ENCODE measurements around the gene CSNK1D. TPM values are rescaled to one million over a fixed set of nuclear protein-coding genes. Genes with fewer than 3 reads are reported as not detected.

The CSNK1D gene
- total and polyA plus RNA-seq, 10 of the 15 experiments (the other 5 are each of a cell fraction or from before 2014, with no cell fraction given) = 5.7 to 105 (median 58.1) TPM

DNA sequence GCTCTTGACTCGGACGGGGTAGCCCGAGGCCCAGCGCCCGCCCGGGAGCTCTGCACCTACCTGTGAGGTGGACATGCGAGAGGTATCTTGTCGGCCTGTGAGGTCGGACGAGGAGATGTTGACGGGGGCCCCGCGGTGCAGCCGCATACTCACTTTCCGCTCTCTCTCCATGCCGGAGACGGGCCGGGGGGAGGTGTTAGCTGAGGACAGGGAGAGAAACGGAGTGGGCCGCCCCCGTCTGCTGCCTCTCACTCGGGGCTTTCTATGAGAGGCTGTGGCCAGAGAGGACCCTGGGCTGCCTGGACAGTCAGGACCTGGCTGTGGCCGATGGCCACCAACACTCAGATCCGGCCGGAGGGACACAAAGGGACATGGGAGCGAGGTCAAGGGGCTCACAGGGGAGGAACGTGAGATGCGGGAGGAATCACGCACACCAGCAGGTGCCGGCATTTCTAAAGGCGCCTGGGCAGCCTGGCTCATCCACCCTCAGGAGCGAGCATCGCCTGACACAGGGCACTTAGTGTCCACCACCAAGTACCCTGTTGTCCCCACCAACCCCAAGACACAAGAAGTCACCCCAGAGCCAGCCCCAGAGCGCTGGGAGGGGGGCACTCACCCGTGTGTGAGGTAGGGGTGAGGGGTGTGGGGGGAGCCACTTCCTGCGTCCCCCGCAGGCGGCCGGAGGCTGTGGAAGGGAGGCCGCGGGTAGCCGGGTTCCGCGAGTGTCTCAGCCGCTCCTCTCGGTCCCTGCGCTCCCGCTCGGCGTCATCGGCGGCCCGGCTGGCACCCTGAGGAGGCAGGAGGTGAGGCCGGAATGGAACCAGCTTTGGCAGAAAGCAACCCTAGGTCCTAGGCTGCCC, 24.5 kb downstream of the CSNK1D start (continued):
- TF ChIP-seq, protein P1, sequence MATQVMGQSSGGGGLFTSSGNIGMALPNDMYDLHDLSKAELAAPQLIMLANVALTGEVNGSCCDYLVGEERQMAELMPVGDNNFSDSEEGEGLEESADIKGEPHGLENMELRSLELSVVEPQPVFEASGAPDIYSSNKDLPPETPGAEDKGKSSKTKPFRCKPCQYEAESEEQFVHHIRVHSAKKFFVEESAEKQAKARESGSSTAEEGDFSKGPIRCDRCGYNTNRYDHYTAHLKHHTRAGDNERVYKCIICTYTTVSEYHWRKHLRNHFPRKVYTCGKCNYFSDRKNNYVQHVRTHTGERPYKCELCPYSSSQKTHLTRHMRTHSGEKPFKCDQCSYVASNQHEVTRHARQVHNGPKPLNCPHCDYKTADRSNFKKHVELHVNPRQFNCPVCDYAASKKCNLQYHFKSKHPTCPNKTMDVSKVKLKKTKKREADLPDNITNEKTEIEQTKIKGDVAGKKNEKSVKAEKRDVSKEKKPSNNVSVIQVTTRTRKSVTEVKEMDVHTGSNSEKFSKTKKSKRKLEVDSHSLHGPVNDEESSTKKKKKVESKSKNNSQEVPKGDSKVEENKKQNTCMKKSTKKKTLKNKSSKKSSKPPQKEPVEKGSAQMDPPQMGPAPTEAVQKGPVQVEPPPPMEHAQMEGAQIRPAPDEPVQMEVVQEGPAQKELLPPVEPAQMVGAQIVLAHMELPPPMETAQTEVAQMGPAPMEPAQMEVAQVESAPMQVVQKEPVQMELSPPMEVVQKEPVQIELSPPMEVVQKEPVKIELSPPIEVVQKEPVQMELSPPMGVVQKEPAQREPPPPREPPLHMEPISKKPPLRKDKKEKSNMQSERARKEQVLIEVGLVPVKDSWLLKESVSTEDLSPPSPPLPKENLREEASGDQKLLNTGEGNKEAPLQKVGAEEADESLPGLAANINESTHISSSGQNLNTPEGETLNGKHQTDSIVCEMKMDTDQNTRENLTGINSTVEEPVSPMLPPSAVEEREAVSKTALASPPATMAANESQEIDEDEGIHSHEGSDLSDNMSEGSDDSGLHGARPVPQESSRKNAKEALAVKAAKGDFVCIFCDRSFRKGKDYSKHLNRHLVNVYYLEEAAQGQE (IDR thresholded peaks at IDR 0.05; ENCODE audit: low read depth, low read length) = no peak
- TF ChIP-seq EP300 (IDR thresholded peaks at IDR 0.05; ENCODE audit: borderline replicate concordance in 1 of 2, control insufficient read depth in 1 of 2, low read depth in 2 of 2, low read length in 2 of 2) (no peak), CBFB (IDR thresholded peaks at IDR 0.05; ENCODE audit: low read depth) (0 out of 2 replicates have a peak, but pooled peaks have one; percentile 1), POLR2A (IDR thresholded peaks at IDR 0.05; ENCODE audit: low read depth, low read length) (peak; percentile 54)

DNA sequence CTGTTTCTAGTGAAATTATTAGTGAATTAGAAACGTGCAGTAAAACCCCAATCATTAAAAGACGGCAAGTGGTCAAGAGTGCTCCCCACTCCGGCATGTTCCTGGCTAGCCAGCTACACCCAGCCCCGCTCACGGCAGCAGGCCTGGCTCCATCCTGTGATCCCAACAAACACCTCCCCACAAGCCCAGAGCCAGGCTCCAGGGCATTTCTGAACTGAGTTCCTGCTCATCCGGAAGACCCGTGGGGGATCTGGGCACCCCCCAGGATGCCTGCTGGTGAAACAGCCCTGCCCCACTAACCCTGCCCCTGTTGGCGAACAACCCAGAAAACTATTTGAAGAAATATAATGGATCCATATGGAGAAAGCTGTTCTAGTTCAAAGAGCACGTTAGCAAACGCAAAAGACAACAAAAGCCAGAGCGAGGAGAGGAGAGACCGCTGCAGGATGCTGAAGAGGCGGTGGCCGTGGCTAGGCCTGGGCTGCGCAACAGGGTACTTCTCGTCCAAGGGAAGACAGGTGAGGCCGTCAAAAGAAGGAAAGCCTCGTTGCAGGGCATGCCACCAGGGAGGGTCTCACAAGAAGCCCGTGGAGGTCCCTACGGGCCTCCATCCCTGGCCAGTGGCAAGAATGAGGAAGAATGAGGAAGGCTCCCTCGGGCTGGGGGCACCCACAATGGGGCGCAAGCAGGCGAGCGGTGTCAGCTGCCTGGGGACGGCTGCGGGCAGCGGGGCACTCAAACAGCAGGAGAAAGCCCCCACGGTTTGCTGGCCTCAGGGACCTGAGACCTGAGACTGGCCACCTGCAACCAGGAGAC, 25.4 kb downstream of the CSNK1D start:
- H3K4me3 ChIP-seq = no peak overlapping the region
- no peak overlapping the region for H3K27ac ChIP-seq (ENCODE audit: control insufficient read depth, insufficient read depth)
- ChIA-PET CTCF (no interaction called here), SMC1A (ENCODE audit: uncharacterized antibody, unreplicated experiment) (no interaction called here), RAD21 (ENCODE audit: unreplicated experiment) (no interaction called here), POLR2A (no interaction called here)
- no peak overlapping the region for H3K9ac ChIP-seq (ENCODE audit: control insufficient read depth, insufficient read depth, low read length)
- ATAC-seq = no peak
- TF ChIP-seq, protein P2, sequence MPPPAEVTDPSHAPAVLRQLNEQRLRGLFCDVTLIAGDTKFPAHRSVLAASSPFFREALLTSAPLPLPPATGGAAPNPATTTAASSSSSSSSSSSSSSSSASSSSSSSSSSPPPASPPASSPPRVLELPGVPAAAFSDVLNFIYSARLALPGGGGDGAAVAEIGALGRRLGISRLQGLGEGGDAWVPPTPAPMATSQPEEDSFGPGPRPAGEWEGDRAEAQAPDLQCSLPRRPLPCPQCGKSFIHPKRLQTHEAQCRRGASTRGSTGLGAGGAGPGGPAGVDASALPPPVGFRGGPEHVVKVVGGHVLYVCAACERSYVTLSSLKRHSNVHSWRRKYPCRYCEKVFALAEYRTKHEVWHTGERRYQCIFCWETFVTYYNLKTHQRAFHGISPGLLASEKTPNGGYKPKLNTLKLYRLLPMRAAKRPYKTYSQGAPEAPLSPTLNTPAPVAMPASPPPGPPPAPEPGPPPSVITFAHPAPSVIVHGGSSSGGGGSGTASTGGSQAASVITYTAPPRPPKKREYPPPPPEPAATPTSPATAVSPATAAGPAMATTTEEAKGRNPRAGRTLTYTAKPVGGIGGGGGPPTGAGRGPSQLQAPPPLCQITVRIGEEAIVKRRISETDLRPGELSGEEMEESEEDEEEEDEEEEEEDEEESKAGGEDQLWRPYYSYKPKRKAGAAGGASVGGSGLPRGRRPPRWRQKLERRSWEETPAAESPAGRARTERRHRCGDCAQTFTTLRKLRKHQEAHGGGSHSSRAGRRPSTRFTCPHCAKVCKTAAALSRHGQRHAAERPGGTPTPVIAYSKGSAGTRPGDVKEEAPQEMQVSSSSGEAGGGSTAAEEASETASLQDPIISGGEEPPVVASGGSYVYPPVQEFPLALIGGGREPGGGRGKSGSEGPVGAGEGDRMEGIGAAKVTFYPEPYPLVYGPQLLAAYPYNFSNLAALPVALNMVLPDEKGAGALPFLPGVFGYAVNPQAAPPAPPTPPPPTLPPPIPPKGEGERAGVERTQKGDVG (CRISPR knock-in tag; IDR thresholded peaks at IDR 0.05) = no peak
- 0 out of 2 replicates have a peak, but pooled peaks have one; percentile 24 for TF ChIP-seq POLR2AphosphoS2 (IDR thresholded peaks at IDR 0.05; ENCODE audit: low read depth, low read length)
- peak; percentile 16; the same call in 1 of the 2 replicates for TF ChIP-seq POLR2AphosphoS5 (IDR thresholded peaks at IDR 0.05; ENCODE audit: low read length)
- no peaks in the 10 kb centered on the region; the same call in 1 of the 2 replicates for H3K79me2 ChIP-seq (ENCODE audit: control insufficient read depth, insufficient read depth, low read length)
- WGBS (ENCODE audit: insufficient coverage, insufficient replicate concordance, low lambda C conversion rate, missing lambda C conversion rate) = 88% methylated on average over 27 of the region's 28 CpGs
- in situ Hi-C loops (cut with MboI) (no loop called here), intact Hi-C loops (cut with micrococcal nuclease; ENCODE audit: unreplicated experiment) (no loop called here)
- H3K4me2 ChIP-seq (ENCODE audit: control insufficient read depth, insufficient read depth) = no peak overlapping the region
- no TSS peak for BruUV-seq (replicated peaks)
- H3K4me1 ChIP-seq (ENCODE audit: control insufficient read depth, insufficient read depth, low read length) = no peaks in the 10 kb centered on the region
- no peak for DNase-seq (ENCODE audit: low read depth, low spot score)
- no peaks in the 10 kb centered on the region for H3K9me3 ChIP-seq (replicated peaks; ENCODE audit: control insufficient read depth, insufficient read depth, low read length)
- H3K27me3 ChIP-seq (replicated peaks in 1 of 2; ENCODE audit: control insufficient read depth in 2 of 2, insufficient read depth in 2 of 2, low read length in 1 of 2) = no peaks in the 10 kb centered on the region
- peaks cover 43 to 79% of the 10 kb centered on the region in 2 experiments for H3K36me3 ChIP-seq (ENCODE audit: control insufficient read depth in 2 of 2, insufficient read depth in 2 of 2, low read length in 1 of 2)
- no peak overlapping the region for H2AFZ ChIP-seq (ENCODE audit: control insufficient read depth, low read depth, low read length)
- FAIRE-seq = no peak
- peaks cover 8% of the 10 kb centered on the region for H4K20me1 ChIP-seq (ENCODE audit: control insufficient read depth, insufficient read depth)

All from GM12878 (cell line).